Tibial nerve (tissue), 4 donors: ENCODE data around the gene LRFN2.

ENCODE experiments used
- CTCF ChIP-seq, 5 experiments: fragments of 200-600 bp in 3 of 5; fragments of 450-650 bp in 2 of 5; sonication (generic) in 3 of 5; IDR thresholded peaks; one replicate each; pipeline ENCODE4 v1.5.1; 2016 to 2019; ENCODE audit warnings: antibody characterized with exemption in 5 of 5, mild to moderate bottlenecking in 3 of 5, moderate library complexity in 2 of 5
- EP300 ChIP-seq, 2 donors: sonication (generic); formaldehyde crosslinking; IDR thresholded peaks; one replicate each; pipeline ENCODE4 v1.6.1; 2017; ENCODE audit warnings: antibody characterized with exemption in 2 of 2, mild to moderate bottlenecking in 1 of 2
- POLR2A ChIP-seq, 2 donors: fragments of 450-650 bp; IDR thresholded peaks; one replicate each; pipeline ENCODE4 v1.6.1; 2017; ENCODE audit warnings: antibody characterized with exemption in 2 of 2, mild to moderate bottlenecking in 2 of 2, moderate library complexity in 2 of 2

DNA sequence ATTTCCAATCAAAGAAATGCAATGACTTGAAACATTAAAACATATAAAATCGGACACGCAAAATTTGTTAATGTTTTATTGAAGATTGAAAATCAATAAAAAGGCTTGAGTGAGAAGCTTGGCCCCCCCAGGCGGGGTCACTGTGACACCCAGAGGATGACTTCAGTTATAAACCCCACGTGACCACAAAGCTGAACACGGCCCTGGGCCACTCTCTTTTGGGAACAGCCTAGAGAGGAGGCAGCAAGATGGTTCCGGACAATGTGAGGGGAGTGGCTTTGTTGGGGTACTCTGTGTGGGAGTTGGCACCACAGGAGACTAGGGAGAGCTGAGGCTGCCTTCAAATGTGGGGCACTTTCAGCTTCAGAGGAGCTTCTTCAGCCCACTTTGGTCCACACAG lies 172.5 kb downstream of the LRFN2 start:
- TF ChIP-seq CTCF (IDR thresholded peaks at IDR 0.05) (no peak), EP300 (IDR thresholded peaks at IDR 0.05) (no peak), POLR2A (IDR thresholded peaks at IDR 0.05) (no peak)
